ENCODE data around the gene PDGFC. TPM values are rescaled to one million over a fixed set of nuclear protein-coding genes. Genes with fewer than 3 reads are reported as not detected.
A peak's percentile ranks its signal among the peaks of the same experiment; 100 is the strongest.
"Not testable (repeated sequence)": the region's sequence is repeated elsewhere in the genome, so short reads cannot be mapped to it uniquely, and the experiment has no call there.

Gene PDGFC
- total RNA-seq, 1 donor: 42.8 TPM

GRCh38 chr4:156870131-156870530 is 101.5 kb downstream of the PDGFC start:
- no peak for TF ChIP-seq CTCF (IDR thresholded peaks at IDR 0.05; ENCODE audit: insufficient read depth, low read length)
- peak; percentile 53 for DNase-seq (ENCODE audit: low read depth)
- no peak overlapping the region for H3K4me3 ChIP-seq (ENCODE audit: low read depth, low read length)

DNA sequence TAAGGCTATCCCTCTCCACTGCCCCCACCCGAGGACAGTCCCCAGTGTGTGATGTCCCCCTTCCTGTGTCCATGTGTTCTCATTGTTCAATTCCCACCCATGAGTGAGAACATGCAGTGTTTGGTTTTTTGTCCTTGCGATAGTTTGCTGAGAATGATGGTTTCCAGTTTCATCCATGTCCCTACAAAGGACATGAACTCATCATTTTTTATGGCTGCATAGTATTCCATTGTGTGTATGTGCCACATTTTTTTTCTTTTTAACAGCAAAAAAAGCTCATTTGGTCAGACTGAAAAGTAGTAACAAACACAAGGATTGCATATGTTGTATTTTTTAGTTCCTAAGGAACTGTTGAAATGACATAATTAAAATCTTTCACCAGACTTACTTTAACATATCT is 105.5 kb downstream of the PDGFC start:
- DNase-seq (ENCODE audit: low read depth): not testable (repeated sequence)

DNA sequence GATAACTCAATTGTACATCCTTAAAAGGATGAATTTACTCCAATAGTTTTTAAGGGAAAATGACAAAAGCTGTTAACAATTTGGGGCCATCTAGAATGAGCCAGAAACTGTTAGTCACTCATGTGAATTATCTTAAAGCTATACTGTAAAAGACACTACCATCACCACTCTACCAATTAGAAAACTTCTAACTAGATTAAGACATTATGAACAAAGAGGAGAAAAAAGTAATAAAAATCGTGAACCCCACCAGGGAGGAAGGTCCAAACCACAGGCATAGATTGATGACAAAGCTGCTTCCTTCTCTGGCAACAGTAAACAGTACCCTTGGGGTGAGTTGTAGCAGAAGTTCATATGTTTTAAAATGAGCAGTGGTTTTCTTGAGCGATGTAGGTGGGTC is 106.1 kb downstream of the PDGFC start:
- no peak overlapping the region for H3K4me3 ChIP-seq (ENCODE audit: low read depth, low read length)
- no peak for DNase-seq (ENCODE audit: low read depth)
- no peak for TF ChIP-seq CTCF (IDR thresholded peaks at IDR 0.05; ENCODE audit: insufficient read depth, low read length)

More for the DNA sequence above, 105.5 kb downstream of the PDGFC start:
- H3K4me3 ChIP-seq (ENCODE audit: low read depth, low read length): not testable (repeated sequence)

DNA sequence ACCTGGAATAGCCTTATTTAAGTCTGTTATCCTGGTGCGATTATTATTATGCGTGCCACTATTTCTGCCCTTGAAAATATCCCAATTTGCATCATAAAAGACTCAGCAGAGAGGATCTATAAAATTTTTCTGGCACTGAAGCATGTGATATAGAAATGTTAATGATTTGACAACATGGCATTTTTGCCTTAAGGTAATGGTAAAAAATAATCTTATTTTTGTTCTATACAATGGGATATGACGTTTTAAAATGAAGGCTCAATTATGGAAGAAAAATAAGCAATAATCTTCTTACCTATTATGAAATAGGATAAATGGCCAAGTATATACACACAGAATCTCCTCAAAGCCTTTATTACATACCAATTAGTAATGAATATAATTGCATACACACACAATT is 113.5 kb downstream of the PDGFC start:
- no peak for TF ChIP-seq CTCF (IDR thresholded peaks at IDR 0.05; ENCODE audit: insufficient read depth, low read length)
- DNase-seq (ENCODE audit: low read depth): no peak
- no peak overlapping the region for H3K4me3 ChIP-seq (ENCODE audit: low read depth, low read length)

DNA sequence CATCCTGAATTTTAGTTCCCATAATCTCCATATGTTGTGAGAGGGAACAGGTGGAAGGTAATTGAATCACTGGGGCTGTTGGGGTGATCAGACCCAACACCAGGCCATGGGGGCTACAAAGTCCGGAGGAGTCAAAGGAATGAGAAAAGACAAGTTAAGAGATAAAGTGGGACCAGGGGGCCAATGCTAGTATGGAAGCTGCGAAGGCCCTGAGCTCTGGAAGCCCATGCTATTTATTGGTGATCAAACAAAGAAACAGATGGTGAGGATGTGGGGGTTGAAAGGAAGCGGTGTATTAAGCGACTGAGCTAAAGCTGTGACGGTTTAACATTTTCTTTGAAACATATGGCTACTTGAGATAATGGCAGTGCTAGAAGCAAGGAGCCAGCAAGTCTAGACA is 132.8 kb downstream of the PDGFC start:
- DNase-seq (ENCODE audit: low read depth): peak; percentile 24
- TF ChIP-seq CTCF (IDR thresholded peaks at IDR 0.05; ENCODE audit: insufficient read depth, low read length): no peak
- H3K4me3 ChIP-seq (ENCODE audit: low read depth, low read length): no peak overlapping the region

DNA sequence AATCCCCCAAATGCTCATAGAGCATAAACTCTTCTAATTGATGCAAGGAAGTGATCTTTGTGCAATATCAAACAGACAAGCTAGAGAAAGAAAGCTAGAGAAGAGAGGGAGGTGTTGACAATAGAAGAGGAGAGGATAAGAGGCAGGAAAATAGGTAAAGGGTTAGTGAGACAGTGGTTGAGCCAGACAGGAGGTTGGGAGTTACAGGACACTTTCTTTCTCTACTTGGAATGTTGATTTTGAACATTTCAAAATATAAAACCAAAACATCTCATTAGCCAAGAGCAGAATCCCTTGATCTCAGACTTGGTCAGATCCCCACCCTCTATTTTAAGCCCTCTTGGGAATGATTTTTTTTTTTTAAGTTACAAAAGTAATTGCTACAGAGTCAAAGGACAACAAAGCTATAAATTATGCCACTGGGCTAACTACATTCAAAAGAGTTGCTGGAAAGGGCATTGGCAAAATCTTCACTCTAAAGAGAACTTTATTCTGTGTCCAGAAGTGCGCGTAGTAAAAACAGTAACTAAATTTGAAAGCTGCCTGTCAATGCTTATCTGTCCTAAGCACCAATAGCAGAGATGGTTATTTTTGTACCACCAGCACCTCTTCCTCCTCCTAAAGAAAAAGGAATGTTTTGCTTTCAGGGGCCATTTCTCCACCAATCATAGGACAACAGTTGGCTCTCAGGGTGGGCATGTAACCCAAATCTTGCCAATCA is 133.8 kb downstream of the PDGFC start:
- H3K4me3 ChIP-seq (ENCODE audit: low read depth, low read length): no peak overlapping the region
- no peak for DNase-seq (ENCODE audit: low read depth)
- TF ChIP-seq CTCF (IDR thresholded peaks at IDR 0.05; ENCODE audit: insufficient read depth, low read length): no peak

- no peak for TF ChIP-seq CTCF (IDR thresholded peaks at IDR 0.05; ENCODE audit: insufficient read depth, low read length)
- DNase-seq (ENCODE audit: low read depth): no peak
- no peak overlapping the region for H3K4me3 ChIP-seq (ENCODE audit: low read depth, low read length)
Measured at GRCh38 chr4:156832886-156833285, 138.7 kb downstream of the PDGFC start.
